Fibroblast of the aortic adventitia (primary cell): ENCODE data around the gene C5orf15. TPM values are rescaled to one million over a fixed set of nuclear protein-coding genes. Genes with fewer than 3 reads are reported as not detected.
"Not testable (repeated sequence)": the region's sequence is repeated elsewhere in the genome, so short reads cannot be mapped to it uniquely, and the experiment has no call there.

Source experiments
- DNase-seq: peaks from one replicate; pipeline ENCODE4 v3.0.0-alpha.2; 2010; ENCODE audit warnings: low read depth
- H3K4me3 ChIP-seq: 2 replicates; pipeline ENCODE4 v1.5.1; 2011; ENCODE audit warnings: low read depth, mild to moderate bottlenecking, control low read depth, low read length, moderate library complexity
- total RNA-seq: library from RNA; depleted of rRNA; stranded (reverse); fragments of >200 nt; gene quantifications from 2 replicates; pipeline ENCODE4 v1.2.3, GENCODE V29; 2012; ENCODE audit warnings: low replicate concordance
- TF ChIP-seq, protein P1 (sequence below): IDR thresholded peaks from 2 replicates; pipeline ENCODE4 v1.5.1; 2011; ENCODE audit warnings: mild to moderate bottlenecking, low read length, control low read depth, inconsistent platforms; ENCODE audit not compliant: insufficient read depth

Gene C5orf15
- total RNA-seq, 1 donor = 66.6 TPM

DNA sequence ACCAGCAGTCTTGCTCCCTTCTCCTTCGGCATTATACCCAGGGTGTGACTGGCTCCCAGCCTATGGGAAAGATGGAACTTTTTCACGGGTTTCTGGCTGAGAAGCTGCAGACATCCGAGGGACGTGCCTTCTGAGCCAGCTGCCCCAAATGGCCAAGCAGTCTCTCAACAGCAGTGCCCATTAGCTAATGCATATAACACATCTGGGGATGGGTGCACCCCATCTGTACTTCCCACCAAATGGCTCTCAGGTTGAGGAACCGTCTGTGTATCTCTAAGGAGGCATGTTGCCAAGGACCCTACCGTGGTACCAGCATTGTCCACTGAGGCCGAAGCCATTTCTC, 25.0 kb downstream of the C5orf15 start:
- DNase-seq = no peak
- H3K4me3 ChIP-seq = no peak overlapping the region
- TF ChIP-seq, protein P1, sequence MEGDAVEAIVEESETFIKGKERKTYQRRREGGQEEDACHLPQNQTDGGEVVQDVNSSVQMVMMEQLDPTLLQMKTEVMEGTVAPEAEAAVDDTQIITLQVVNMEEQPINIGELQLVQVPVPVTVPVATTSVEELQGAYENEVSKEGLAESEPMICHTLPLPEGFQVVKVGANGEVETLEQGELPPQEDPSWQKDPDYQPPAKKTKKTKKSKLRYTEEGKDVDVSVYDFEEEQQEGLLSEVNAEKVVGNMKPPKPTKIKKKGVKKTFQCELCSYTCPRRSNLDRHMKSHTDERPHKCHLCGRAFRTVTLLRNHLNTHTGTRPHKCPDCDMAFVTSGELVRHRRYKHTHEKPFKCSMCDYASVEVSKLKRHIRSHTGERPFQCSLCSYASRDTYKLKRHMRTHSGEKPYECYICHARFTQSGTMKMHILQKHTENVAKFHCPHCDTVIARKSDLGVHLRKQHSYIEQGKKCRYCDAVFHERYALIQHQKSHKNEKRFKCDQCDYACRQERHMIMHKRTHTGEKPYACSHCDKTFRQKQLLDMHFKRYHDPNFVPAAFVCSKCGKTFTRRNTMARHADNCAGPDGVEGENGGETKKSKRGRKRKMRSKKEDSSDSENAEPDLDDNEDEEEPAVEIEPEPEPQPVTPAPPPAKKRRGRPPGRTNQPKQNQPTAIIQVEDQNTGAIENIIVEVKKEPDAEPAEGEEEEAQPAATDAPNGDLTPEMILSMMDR = no peak

DNA sequence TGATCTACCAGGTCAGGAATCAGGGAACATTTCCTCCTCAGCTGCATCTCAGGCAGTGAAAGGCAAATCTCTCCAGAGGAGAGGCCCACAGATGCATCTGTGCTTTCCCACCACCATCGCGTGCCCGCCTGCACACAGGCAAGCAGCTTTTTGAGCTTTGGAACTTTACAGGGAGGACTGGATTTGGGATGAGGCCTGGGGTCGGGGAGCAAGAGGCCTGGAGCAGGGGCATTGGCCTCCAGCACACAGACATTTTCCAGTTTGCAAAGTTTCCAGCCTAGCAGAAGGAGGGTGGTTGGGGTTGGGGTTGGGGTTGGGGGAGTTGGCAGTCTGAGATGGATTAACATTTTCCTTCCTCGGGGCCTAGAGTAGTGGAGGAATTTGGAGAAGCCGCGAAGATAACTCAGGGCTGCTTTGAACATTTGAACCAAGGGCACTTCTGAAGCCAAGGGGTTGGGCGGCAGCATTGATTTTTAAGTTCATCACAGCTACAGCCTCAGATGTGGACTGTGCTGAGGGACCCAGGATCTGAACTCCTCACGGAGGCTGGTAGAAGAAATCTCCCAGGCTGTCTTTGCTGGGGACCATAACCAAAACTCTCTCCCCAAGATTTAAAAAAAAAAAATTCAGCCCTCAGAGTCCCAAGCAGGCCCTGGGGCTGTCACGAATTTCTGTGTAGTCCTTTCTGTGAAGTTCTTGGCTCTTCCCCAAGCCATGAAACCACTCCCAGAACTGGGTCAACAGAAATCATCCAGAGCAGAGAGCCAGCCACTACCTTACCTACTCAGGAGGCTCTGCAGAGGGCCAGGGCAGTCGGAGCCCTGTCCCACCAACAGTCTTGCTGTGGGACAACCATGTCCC, 25.6 kb downstream of the C5orf15 start:
- TF ChIP-seq, protein P1 = no peak
- no peak overlapping the region for H3K4me3 ChIP-seq
- no peak for DNase-seq

DNA sequence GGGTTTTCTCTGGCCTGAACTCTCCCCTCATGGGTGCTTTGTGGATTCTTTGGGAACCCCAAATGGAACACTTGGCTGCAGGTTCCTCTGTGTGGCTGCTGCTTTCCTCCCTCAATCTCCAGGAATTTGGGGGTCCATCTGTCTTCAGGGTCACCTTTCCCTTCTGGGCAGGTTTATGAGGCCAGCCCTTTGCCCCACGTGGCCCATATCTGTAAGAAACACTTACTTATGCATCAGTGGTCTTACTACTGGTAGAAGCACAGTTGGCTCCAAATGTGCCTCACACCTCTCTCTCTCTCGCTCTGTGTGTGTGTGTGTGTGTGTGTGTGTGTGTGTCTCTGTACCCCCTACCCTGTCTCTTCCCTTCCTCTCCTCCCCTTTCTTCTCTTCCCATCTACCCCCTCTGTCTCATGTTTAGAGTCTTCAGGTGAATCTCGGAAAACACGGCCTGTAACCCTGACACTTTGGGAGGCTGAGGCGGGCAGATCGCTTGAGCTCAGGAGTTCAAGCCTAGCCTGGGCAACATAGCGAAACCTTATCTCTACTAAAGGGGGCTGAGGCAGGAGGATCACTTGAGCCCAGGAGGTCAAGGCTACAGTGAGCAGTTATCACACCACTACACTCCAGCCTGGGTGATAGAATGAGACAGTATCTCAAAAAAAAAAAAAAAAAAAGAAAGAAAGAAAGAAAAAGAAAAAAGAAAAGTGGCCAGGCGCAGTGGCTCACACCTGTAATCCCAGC, 26.8 kb downstream of the C5orf15 start:
- H3K4me3 ChIP-seq = no peak overlapping the region
- TF ChIP-seq, protein P1 = no peak
- DNase-seq = no peak

DNA sequence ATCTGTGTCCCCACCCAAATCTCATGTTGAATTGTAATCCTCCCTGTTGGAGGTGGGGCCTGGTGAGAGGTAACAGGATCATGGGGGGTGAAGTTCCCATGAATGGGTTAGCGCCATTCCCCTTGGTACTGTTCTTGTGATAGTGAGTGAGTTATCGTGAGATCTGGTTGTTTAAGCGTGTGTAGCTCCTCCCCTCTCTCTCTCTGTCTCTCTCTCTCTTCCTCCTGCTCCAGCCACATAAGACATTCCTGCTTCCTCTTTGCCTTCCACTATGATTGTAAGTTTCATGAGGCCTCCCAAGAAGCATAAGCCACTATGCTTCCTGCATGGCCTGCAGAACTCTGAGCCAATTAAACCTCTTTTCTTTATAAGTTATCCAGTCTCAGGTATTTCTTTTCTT, 28.8 kb downstream of the C5orf15 start:
- no peak overlapping the region for H3K4me3 ChIP-seq
- DNase-seq = no peak
- TF ChIP-seq, protein P1 = no peak

- DNase-seq = no peak
- TF ChIP-seq, protein P1 = no peak
- H3K4me3 ChIP-seq = no peak overlapping the region
These were observed 29.5 kb downstream of the C5orf15 start for GRCh38 chr5:133938929-133939328.

DNA sequence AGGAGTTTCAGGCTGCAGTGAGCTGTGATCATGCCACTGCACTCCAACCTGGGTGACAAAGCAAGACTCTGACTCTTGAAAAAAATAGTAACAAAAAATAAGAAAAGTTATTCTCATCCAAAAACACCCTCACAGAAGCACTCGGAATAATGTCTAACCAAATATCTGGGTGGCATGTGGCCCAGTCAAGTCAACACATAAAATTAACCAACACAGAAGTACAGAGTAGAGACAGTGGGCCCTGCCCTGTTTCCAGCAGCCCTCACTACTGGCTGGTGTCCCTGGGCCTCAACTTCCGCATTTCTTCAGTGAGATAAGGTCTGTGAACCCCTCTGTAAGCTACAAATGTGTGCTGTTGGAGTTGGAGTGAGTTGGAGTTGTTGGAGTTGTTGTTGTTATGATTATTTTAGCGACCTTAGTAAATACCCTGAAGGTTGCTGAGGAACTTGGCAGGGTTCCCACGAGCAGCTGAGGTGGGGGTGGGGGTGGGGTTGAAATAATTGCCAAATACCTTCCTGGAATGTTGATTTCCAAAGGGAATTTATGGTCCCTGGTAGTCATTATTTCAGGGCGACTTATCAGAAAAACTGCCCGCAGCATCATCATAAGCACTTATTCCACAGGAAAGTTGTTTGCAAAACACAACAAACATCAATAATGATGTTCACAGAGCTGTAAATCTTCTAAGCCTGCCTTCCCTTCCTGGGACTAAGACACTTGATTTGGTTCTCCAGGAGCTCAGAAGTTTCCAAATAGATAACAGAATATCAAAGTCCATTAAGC, 30.2 kb downstream of the C5orf15 start:
- TF ChIP-seq, protein P1 = no peak
- no peak overlapping the region for H3K4me3 ChIP-seq
- DNase-seq = peak; percentile 21

- not testable (repeated sequence) for DNase-seq, H3K4me3 ChIP-seq
These were observed 30.8 kb downstream of the C5orf15 start for GRCh38 chr5:133937628-133938027.
